GM23338 (cell line): ENCODE measurements around the gene HMOX1. TPM values are rescaled to one million over a fixed set of nuclear protein-coding genes. Genes with fewer than 3 reads are reported as not detected.

Experiments
- ATAC-seq: fragments of 200-7000 bp; cut with Tn5 transposase; 3 replicates; pipeline ENCODE4 v1.9.1; 2020
- DNase-seq: peaks from one replicate; pipeline ENCODE4 v3.0.0-alpha.2; 2015; ENCODE audit warnings: low spot score
- H2AFZ ChIP-seq: fragments of 200-600 bp; sonication (generic); 2 replicates; pipeline ENCODE4 v1.8.0; 2016; ENCODE audit warnings: antibody characterized with exemption, mild to moderate bottlenecking, moderate library complexity
- H3F3A ChIP-seq: fragments of 200-600 bp; sonication (generic); replicated peaks from 2 replicates; pipeline ENCODE4 v1.8.0; 2017; ENCODE audit warnings: antibody characterized with exemption, mixed run types, low read depth
- H3K27ac ChIP-seq: fragments of 200-600 bp; sonication (generic); 2 replicates; pipeline ENCODE4 v1.6.1; 2016; ENCODE audit warnings: low read depth
- H3K27me3 ChIP-seq: fragments of 200-600 bp; sonication (generic); 2 replicates; pipeline ENCODE4 v1.8.0; 2016; ENCODE audit warnings: mild to moderate bottlenecking, mixed run types, moderate library complexity; ENCODE audit not compliant: insufficient read depth
- H3K36me3 ChIP-seq: fragments of 200-600 bp; sonication (generic); 2 replicates; pipeline ENCODE4 v1.8.0; 2016; ENCODE audit warnings: mild to moderate bottlenecking; ENCODE audit not compliant: insufficient read depth
- H3K4me1 ChIP-seq: fragments of 200-600 bp; sonication (generic); 2 replicates; pipeline ENCODE4 v1.8.0; 2016; ENCODE audit warnings: mild to moderate bottlenecking, moderate library complexity; ENCODE audit not compliant: insufficient read depth
- H3K4me2 ChIP-seq: fragments of 200-600 bp; sonication (generic); 2 replicates; pipeline ENCODE4 v1.7.1; 2017; ENCODE audit warnings: mixed run types
- H3K4me3 ChIP-seq: fragments of 200-600 bp; sonication (generic); 2 replicates; pipeline ENCODE4 v1.6.1; 2016; ENCODE audit warnings: mixed run types
- H3K79me2 ChIP-seq: fragments of 200-600 bp; sonication (generic); replicated peaks from 2 replicates; pipeline ENCODE4 v1.8.0; 2017; ENCODE audit warnings: mild to moderate bottlenecking; ENCODE audit not compliant: insufficient read depth
- H3K9me2 ChIP-seq: fragments of 200-600 bp; sonication (generic); 2 replicates; pipeline ENCODE4 v1.8.0; 2017; ENCODE audit not compliant: insufficient read depth
- H4K20me1 ChIP-seq: fragments of 200-600 bp; sonication (generic); replicated peaks from 2 replicates; pipeline ENCODE4 v1.8.0; 2017; ENCODE audit warnings: mild to moderate bottlenecking; ENCODE audit not compliant: insufficient read depth
- H3K27ac Mint-ChIP-seq: 2 replicates; pipeline ENCODE4 v1.8.0; 2020; ENCODE audit warnings: inconsistent platforms, mild to moderate bottlenecking, moderate library complexity, mixed read lengths
- H3K27me3 Mint-ChIP-seq: 3 replicates; pipeline ENCODE4 v1.8.0; 2022; ENCODE audit warnings: low read depth, mild to moderate bottlenecking, moderate library complexity, mixed read lengths, inconsistent platforms; ENCODE audit not compliant: insufficient read depth, poor library complexity
- H3K36me3 Mint-ChIP-seq: 3 replicates; pipeline ENCODE4 v1.8.0; 2021; ENCODE audit warnings: low read depth, mild to moderate bottlenecking, inconsistent platforms, moderate library complexity, mixed read lengths
- H3K4me1 Mint-ChIP-seq: 3 replicates; pipeline ENCODE4 v1.8.0; 2020; ENCODE audit warnings: mild to moderate bottlenecking, inconsistent platforms, mixed read lengths
- H3K4me3 Mint-ChIP-seq: 3 replicates; pipeline ENCODE4 v1.8.0; 2021; ENCODE audit warnings: moderate library complexity, mild to moderate bottlenecking, inconsistent platforms, mixed read lengths
- H3K9me3 Mint-ChIP-seq: 3 replicates; pipeline ENCODE4 v1.8.0; 2020; ENCODE audit warnings: moderate library complexity, mild to moderate bottlenecking, inconsistent platforms, mixed read lengths
- CREB1 ChIP-seq: fragments of 250-450 bp; sonication (Bioruptor Pico); IDR thresholded peaks from 2 replicates; pipeline ENCODE4 v1.5.0; 2020; ENCODE audit warnings: low read depth, mild to moderate bottlenecking, moderate library complexity
- POLR2AphosphoS5 ChIP-seq: IDR thresholded peaks from 2 replicates; pipeline ENCODE4 v1.6.1; 2016; ENCODE audit warnings: antibody characterized with exemption, low read depth
- ZNF331 ChIP-seq: fragments of 250-450 bp; sonication (Bioruptor Pico); IDR thresholded peaks from 2 replicates; pipeline ENCODE4 v1.5.0; 2020; ENCODE audit warnings: low read depth, mild to moderate bottlenecking, moderate library complexity
- long read RNA-seq: library from polyadenylated mRNA; unstranded; transcript quantifications from one replicate; pipeline ENCODE4 v2.0.0, GENCODE V29; 2020; ENCODE audit not compliant: unreplicated experiment
- polyA plus RNA-seq: library from polyadenylated mRNA; unstranded; fragments of >200 nt; fragmentation: Nextera tagmentation; extraction: Ambion mirVana; gene quantifications from 2 replicates; pipeline ENCODE4 v1.2.1, GENCODE V29; 2016
- total RNA-seq: library from RNA; depleted of rRNA; stranded (reverse); fragments of >200 nt; shearing (Covaris generic); gene quantifications from 2 replicates; pipeline ENCODE4 v1.2.3, GENCODE V29; 2014; rRNA removed
- TF ChIP-seq, protein P1 (sequence below), 2 experiments: fragments of 200-600 bp in 1 of 2; sonication (generic) in 1 of 2; conservative IDR thresholded peaks; 2 replicates each; pipeline versions ENCODE4 v1.5.1 to v1.6.1; 2016 to 2017; ENCODE audit warnings: antibody characterized with exemption in 2 of 2, low read depth in 2 of 2, mild to moderate bottlenecking in 2 of 2, moderate library complexity in 1 of 2
- TF ChIP-seq, protein P2 (sequence below): IDR thresholded peaks from one replicate; pipeline ENCODE4 v1.6.1; 2018; ENCODE audit warnings: antibody characterized with exemption; ENCODE audit not compliant: unreplicated experiment
- TF ChIP-seq, protein P3 (sequence below): fragments of 250-450 bp; sonication (Bioruptor Pico); IDR thresholded peaks from 2 replicates; pipeline ENCODE4 v1.5.0; 2020; ENCODE audit warnings: mild to moderate bottlenecking, moderate library complexity

The HMOX1 gene, protein sequence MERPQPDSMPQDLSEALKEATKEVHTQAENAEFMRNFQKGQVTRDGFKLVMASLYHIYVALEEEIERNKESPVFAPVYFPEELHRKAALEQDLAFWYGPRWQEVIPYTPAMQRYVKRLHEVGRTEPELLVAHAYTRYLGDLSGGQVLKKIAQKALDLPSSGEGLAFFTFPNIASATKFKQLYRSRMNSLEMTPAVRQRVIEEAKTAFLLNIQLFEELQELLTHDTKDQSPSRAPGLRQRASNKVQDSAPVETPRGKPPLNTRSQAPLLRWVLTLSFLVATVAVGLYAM
- total RNA-seq (19.3 and 22.6 TPM in 2 replicates), polyA plus RNA-seq (10.9 and 12.1 TPM in 2 replicates)
- long read RNA-seq, partial matches to known transcripts = 2 of 5 reads
- long read RNA-seq, other reads (novel, unspliced or antisense) = 0 of 5 reads

DNA sequence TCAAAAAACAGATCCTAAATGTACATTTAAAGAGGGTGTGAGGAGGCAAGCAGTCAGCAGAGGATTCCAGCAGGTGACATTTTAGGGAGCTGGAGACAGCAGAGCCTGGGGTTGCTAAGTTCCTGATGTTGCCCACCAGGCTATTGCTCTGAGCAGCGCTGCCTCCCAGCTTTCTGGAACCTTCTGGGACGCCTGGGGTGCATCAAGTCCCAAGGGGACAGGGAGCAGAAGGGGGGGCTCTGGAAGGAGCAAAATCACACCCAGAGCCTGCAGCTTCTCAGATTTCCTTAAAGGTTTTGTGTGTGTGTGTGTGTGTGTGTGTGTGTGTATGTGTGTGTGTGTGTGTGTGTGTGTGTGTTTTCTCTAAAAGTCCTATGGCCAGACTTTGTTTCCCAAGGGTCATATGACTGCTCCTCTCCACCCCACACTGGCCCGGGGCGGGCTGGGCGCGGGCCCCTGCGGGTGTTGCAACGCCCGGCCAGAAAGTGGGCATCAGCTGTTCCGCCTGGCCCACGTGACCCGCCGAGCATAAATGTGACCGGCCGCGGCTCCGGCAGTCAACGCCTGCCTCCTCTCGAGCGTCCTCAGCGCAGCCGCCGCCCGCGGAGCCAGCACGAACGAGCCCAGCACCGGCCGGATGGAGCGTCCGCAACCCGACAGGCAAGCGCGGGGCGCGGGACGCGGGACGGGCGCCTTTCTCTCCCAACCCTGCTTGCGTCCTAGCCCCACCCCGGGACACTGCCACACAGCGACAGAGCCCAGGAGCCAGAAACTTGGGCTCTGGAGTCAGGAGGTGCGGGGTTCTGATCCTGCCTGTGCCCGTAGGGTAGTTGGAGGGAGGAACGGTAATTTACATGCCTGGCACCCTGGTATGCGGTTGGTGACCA lies at the start of gene HMOX1:
Gene HMOX1, plus strand, starts transcription at position 560 of the 887 bp plus-strand sequence. Its CDS starts 78 bp downstream, at position 638.
- Histone ChIP-seq H3K36me3 (no peaks in the 10 kb centered on the region), H2AFZ (peak within 1 kb of the TSS; percentile 94), H4K20me1 (no peaks in the 10 kb centered on the region), H3F3A (peaks cover 36% of the 10 kb centered on the region), H3K4me3 (peak within 1 kb of the TSS; percentile 76), H3K4me1 (peaks cover 61% of the 10 kb centered on the region), H3K9me2 (no peaks in the 10 kb centered on the region), H3K27me3 (no peaks in the 10 kb centered on the region), H3K79me2 (peaks cover 11% of the 10 kb centered on the region), H3K27ac (no peak within 1 kb of the TSS), H3K4me2 (peak within 1 kb of the TSS; percentile 90)
- no peaks in the 10 kb centered on the region for H3K9me3 Mint-ChIP-seq
- ATAC-seq (peak; percentile 73), DNase-seq (peak; percentile 91)
- peaks cover 27% of the 10 kb centered on the region for H3K36me3 Mint-ChIP-seq
- peaks cover 31% of the 10 kb centered on the region for H3K27me3 Mint-ChIP-seq
- peak within 1 kb of the TSS; percentile 77 for H3K4me3 Mint-ChIP-seq
- TF ChIP-seq, protein P1, sequence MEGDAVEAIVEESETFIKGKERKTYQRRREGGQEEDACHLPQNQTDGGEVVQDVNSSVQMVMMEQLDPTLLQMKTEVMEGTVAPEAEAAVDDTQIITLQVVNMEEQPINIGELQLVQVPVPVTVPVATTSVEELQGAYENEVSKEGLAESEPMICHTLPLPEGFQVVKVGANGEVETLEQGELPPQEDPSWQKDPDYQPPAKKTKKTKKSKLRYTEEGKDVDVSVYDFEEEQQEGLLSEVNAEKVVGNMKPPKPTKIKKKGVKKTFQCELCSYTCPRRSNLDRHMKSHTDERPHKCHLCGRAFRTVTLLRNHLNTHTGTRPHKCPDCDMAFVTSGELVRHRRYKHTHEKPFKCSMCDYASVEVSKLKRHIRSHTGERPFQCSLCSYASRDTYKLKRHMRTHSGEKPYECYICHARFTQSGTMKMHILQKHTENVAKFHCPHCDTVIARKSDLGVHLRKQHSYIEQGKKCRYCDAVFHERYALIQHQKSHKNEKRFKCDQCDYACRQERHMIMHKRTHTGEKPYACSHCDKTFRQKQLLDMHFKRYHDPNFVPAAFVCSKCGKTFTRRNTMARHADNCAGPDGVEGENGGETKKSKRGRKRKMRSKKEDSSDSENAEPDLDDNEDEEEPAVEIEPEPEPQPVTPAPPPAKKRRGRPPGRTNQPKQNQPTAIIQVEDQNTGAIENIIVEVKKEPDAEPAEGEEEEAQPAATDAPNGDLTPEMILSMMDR (conservative IDR thresholded peaks at IDR 0.05; ENCODE audit: low read depth in 2 of 2) = peak in 1 of 2 experiments; percentile 34; a peak in 2 of 4 replicates
- TF ChIP-seq ZNF331 (no peak), POLR2AphosphoS5 (peak; percentile 67)
- peaks cover 56% of the 10 kb centered on the region for H3K4me1 Mint-ChIP-seq
- peak within 1 kb of the TSS; percentile 65; the same call in 1 of the 2 replicates for H3K27ac Mint-ChIP-seq

DNA sequence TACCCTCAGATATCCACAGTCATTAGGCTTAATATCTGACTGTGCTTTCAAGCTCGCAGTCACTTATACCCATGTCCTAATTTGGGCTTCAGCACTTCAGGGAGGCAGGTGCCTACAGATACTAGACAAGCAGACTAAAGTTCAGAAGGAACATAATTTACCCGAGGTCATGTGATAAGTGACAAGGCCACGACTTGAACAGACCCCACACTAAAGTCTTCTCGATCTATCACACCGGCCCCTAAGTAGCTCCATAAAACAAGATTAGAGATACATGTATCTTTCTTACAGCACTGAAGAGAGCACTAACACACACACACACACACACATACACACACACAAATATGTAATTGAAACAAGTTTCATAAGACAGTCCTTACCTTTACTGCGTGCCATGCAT lies 48.6 kb upstream of the HMOX1 start:
- peaks cover 5% of the 10 kb centered on the region for H3K27me3 Mint-ChIP-seq
- no peaks in the 10 kb centered on the region for H3K27me3 ChIP-seq
- ATAC-seq = no peak
- TF ChIP-seq CREB1 (CRISPR knock-in tag) = no peak
- no peak for TF ChIP-seq POLR2AphosphoS5
- TF ChIP-seq, protein P2, sequence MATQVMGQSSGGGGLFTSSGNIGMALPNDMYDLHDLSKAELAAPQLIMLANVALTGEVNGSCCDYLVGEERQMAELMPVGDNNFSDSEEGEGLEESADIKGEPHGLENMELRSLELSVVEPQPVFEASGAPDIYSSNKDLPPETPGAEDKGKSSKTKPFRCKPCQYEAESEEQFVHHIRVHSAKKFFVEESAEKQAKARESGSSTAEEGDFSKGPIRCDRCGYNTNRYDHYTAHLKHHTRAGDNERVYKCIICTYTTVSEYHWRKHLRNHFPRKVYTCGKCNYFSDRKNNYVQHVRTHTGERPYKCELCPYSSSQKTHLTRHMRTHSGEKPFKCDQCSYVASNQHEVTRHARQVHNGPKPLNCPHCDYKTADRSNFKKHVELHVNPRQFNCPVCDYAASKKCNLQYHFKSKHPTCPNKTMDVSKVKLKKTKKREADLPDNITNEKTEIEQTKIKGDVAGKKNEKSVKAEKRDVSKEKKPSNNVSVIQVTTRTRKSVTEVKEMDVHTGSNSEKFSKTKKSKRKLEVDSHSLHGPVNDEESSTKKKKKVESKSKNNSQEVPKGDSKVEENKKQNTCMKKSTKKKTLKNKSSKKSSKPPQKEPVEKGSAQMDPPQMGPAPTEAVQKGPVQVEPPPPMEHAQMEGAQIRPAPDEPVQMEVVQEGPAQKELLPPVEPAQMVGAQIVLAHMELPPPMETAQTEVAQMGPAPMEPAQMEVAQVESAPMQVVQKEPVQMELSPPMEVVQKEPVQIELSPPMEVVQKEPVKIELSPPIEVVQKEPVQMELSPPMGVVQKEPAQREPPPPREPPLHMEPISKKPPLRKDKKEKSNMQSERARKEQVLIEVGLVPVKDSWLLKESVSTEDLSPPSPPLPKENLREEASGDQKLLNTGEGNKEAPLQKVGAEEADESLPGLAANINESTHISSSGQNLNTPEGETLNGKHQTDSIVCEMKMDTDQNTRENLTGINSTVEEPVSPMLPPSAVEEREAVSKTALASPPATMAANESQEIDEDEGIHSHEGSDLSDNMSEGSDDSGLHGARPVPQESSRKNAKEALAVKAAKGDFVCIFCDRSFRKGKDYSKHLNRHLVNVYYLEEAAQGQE = no peak
- TF ChIP-seq, protein P3, sequence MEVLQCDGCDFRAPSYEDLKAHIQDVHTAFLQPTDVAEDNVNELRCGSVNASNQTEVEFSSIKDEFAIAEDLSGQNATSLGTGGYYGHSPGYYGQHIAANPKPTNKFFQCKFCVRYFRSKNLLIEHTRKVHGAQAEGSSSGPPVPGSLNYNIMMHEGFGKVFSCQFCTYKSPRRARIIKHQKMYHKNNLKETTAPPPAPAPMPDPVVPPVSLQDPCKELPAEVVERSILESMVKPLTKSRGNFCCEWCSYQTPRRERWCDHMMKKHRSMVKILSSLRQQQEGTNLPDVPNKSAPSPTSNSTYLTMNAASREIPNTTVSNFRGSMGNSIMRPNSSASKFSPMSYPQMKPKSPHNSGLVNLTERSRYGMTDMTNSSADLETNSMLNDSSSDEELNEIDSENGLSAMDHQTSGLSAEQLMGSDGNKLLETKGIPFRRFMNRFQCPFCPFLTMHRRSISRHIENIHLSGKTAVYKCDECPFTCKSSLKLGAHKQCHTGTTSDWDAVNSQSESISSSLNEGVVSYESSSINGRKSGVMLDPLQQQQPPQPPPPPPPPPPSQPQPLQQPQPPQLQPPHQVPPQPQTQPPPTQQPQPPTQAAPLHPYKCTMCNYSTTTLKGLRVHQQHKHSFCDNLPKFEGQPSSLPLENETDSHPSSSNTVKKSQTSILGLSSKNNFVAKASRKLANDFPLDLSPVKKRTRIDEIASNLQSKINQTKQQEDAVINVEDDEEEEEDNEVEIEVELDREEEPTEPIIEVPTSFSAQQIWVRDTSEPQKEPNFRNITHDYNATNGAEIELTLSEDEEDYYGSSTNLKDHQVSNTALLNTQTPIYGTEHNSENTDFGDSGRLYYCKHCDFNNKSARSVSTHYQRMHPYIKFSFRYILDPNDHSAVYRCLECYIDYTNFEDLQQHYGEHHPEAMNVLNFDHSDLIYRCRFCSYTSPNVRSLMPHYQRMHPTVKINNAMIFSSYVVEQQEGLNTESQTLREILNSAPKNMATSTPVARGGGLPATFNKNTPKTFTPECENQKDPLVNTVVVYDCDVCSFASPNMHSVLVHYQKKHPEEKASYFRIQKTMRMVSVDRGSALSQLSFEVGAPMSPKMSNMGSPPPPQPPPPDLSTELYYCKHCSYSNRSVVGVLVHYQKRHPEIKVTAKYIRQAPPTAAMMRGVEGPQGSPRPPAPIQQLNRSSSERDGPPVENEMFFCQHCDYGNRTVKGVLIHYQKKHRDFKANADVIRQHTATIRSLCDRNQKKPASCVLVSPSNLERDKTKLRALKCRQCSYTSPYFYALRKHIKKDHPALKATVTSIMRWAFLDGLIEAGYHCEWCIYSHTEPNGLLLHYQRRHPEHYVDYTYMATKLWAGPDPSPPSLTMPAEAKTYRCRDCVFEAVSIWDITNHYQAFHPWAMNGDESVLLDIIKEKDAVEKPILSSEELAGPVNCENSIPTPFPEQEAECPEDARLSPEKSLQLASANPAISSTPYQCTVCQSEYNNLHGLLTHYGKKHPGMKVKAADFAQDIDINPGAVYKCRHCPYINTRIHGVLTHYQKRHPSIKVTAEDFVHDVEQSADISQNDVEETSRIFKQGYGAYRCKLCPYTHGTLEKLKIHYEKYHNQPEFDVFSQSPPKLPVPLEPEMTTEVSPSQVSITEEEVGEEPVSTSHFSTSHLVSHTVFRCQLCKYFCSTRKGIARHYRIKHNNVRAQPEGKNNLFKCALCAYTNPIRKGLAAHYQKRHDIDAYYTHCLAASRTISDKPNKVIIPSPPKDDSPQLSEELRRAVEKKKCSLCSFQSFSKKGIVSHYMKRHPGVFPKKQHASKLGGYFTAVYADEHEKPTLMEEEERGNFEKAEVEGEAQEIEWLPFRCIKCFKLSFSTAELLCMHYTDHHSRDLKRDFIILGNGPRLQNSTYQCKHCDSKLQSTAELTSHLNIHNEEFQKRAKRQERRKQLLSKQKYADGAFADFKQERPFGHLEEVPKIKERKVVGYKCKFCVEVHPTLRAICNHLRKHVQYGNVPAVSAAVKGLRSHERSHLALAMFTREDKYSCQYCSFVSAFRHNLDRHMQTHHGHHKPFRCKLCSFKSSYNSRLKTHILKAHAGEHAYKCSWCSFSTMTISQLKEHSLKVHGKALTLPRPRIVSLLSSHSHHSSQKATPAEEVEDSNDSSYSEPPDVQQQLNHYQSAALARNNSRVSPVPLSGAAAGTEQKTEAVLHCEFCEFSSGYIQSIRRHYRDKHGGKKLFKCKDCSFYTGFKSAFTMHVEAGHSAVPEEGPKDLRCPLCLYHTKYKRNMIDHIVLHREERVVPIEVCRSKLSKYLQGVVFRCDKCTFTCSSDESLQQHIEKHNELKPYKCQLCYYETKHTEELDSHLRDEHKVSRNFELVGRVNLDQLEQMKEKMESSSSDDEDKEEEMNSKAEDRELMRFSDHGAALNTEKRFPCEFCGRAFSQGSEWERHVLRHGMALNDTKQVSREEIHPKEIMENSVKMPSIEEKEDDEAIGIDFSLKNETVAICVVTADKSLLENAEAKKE (CRISPR knock-in tag) = no peak

More for the DNA sequence above, 48.6 kb upstream of the HMOX1 start:
- Mint-ChIP-seq H3K4me3 (no peak overlapping the region), H3K27ac (no peak overlapping the region), H3K4me1 (no peaks in the 10 kb centered on the region; the same call in 1 of the 3 replicates), H3K36me3 (peaks cover 14% of the 10 kb centered on the region; the same call in 2 of the 3 replicates), H3K9me3 (no peaks in the 10 kb centered on the region)
- Histone ChIP-seq H3K9me2 (no peaks in the 10 kb centered on the region), H3K27ac (no peak overlapping the region), H3K79me2 (no peaks in the 10 kb centered on the region), H2AFZ (no peak overlapping the region), H4K20me1 (no peaks in the 10 kb centered on the region), H3K4me1 (no peaks in the 10 kb centered on the region), H3K4me2 (no peak overlapping the region), H3K4me3 (no peak overlapping the region), H3F3A (no peaks in the 10 kb centered on the region), H3K36me3 (no peaks in the 10 kb centered on the region)
- DNase-seq = no peak
